HEK293 (cell line): ENCODE data around the gene AFF3.

ENCODE experiments used
- GLI4 ChIP-seq: fragments of 450-650 bp; formaldehyde crosslinking; IDR thresholded peaks from 2 replicates; pipeline ENCODE4 v1.5.1; 2016; ENCODE audit warnings: missing biosample characterization, missing genetic modification characterization
- TF ChIP-seq, protein P1 (sequence below): fragments of 450-650 bp; formaldehyde crosslinking; IDR thresholded peaks from 2 replicates; pipeline ENCODE4 v1.5.1; 2016; ENCODE audit warnings: missing biosample characterization, missing genetic modification characterization
- TF ChIP-seq, protein P2 (sequence below): sonication (generic); formaldehyde crosslinking; IDR thresholded peaks from 2 replicates; pipeline ENCODE4 v1.8.1; 2022; ENCODE audit warnings: mild to moderate bottlenecking, moderate library complexity, missing genetic modification reagents

DNA sequence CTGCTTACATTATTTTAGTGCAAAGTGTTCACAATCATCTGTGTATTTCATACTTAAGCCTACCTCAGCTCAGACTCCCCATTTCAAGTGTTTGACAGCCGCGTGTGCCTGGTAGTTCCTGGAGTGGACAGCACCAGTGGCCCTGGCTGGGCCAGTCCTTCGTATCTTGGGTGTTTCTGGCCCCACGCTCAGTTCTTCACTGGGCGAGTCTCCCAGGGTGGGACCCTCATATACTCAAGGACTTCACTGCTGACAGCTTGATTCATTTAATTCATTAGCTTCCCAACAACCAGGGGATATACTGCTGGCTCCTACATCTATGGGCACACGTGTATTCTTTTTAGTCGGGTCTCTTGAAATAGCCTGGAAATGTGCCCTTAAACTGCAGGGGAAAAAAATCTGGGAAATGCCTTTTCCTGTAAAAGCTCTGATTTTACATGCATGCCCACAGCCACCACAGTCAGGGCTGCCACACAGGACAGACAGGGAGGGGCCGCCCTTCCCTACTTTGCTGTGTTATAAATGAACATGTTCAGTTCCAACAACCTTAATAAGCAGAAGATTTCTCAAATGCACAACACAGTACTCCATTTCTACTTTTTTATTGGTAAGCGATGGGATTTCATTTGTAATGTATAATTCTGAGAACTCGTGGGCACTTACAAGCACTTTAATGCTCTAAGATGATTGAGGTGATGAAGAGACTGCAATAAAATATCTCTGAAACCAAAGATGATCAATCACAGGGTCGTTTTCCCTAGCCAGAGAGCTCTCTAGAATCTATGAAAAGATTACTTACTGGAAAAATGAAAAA lies 447.1 kb downstream of the AFF3 start:
- TF ChIP-seq, protein P1, sequence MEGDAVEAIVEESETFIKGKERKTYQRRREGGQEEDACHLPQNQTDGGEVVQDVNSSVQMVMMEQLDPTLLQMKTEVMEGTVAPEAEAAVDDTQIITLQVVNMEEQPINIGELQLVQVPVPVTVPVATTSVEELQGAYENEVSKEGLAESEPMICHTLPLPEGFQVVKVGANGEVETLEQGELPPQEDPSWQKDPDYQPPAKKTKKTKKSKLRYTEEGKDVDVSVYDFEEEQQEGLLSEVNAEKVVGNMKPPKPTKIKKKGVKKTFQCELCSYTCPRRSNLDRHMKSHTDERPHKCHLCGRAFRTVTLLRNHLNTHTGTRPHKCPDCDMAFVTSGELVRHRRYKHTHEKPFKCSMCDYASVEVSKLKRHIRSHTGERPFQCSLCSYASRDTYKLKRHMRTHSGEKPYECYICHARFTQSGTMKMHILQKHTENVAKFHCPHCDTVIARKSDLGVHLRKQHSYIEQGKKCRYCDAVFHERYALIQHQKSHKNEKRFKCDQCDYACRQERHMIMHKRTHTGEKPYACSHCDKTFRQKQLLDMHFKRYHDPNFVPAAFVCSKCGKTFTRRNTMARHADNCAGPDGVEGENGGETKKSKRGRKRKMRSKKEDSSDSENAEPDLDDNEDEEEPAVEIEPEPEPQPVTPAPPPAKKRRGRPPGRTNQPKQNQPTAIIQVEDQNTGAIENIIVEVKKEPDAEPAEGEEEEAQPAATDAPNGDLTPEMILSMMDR (tag by site-specific recombination): no peak
- TF ChIP-seq, protein P2, sequence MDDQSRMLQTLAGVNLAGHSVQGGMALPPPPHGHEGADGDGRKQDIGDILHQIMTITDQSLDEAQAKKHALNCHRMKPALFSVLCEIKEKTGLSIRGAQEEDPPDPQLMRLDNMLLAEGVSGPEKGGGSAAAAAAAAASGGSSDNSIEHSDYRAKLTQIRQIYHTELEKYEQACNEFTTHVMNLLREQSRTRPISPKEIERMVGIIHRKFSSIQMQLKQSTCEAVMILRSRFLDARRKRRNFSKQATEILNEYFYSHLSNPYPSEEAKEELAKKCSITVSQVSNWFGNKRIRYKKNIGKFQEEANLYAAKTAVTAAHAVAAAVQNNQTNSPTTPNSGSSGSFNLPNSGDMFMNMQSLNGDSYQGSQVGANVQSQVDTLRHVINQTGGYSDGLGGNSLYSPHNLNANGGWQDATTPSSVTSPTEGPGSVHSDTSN (CRISPR knock-in tag): no peak
- TF ChIP-seq GLI4: no peak
